Astrocyte (in vitro differentiated cells and primary cell): ENCODE measurements around the gene NPDC1. TPM values are rescaled to one million over a fixed set of nuclear protein-coding genes. Genes with fewer than 3 reads are reported as not detected.

Source experiments
- DNase-seq: peaks from one replicate; pipeline ENCODE4 v3.0.0-alpha.2; 2010; ENCODE audit warnings: low read depth
- FAIRE-seq: peaks from 2 replicates; lab custom pipeline; 2011; peaks lifted over from hg19 to GRCh38; lab: Jason Lieb, UNC
- H2AFZ ChIP-seq: 2 replicates; pipeline ENCODE4 v1.6.0; 2012; ENCODE audit warnings: low read depth, low read length, inconsistent platforms
- H3K27ac ChIP-seq: 2 replicates; pipeline ENCODE4 v1.5.1; 2011; ENCODE audit warnings: low read depth, low read length, inconsistent platforms
- H3K27me3 ChIP-seq: 2 replicates; pipeline ENCODE4 v1.6.0; 2011; ENCODE audit warnings: low read length, inconsistent platforms; ENCODE audit not compliant: insufficient read depth
- H3K36me3 ChIP-seq: 2 replicates; pipeline ENCODE4 v1.5.1; 2011; ENCODE audit warnings: low read length, inconsistent platforms; ENCODE audit not compliant: insufficient read depth
- H3K4me1 ChIP-seq: 2 replicates; pipeline ENCODE4 v1.5.1; 2011; ENCODE audit warnings: low read length, inconsistent platforms; ENCODE audit not compliant: insufficient read depth
- H3K4me2 ChIP-seq: 2 replicates; pipeline ENCODE4 v1.6.0; 2012; ENCODE audit warnings: low read length, inconsistent platforms
- H3K4me3 ChIP-seq: 2 replicates; pipeline ENCODE4 v1.5.1; 2011; ENCODE audit warnings: low read depth, mild to moderate bottlenecking, low read length, inconsistent platforms; ENCODE audit not compliant: insufficient read depth
- H3K79me2 ChIP-seq: 2 replicates; pipeline ENCODE4 v1.6.0; 2012; ENCODE audit warnings: mild to moderate bottlenecking, low read length, inconsistent platforms; ENCODE audit not compliant: insufficient read depth
- H3K9ac ChIP-seq: 2 replicates; pipeline ENCODE4 v1.6.0; 2012; ENCODE audit warnings: mild to moderate bottlenecking, low read length, inconsistent platforms
- H3K9me3 ChIP-seq: 2 replicates; pipeline ENCODE4 v1.5.1; 2012; ENCODE audit warnings: low read depth, mild to moderate bottlenecking, low read length, inconsistent platforms; ENCODE audit not compliant: insufficient read depth
- H4K20me1 ChIP-seq: 2 replicates; pipeline ENCODE4 v1.6.0; 2012; ENCODE audit warnings: low read length, inconsistent platforms; ENCODE audit not compliant: insufficient read depth
- H3K27ac Mint-ChIP-seq: one replicate; pipeline ENCODE4 v1.8.0; 2021; ENCODE audit warnings: mild to moderate bottlenecking, mixed read lengths; ENCODE audit not compliant: unreplicated experiment
- H3K27me3 Mint-ChIP-seq: one replicate; pipeline ENCODE4 v1.8.0; 2021; ENCODE audit warnings: low read depth, mixed read lengths; ENCODE audit not compliant: unreplicated experiment
- H3K36me3 Mint-ChIP-seq: one replicate; pipeline ENCODE4 v1.8.0; 2021; ENCODE audit warnings: low read depth, mixed read lengths; ENCODE audit not compliant: unreplicated experiment
- H3K4me1 Mint-ChIP-seq: one replicate; pipeline ENCODE4 v1.8.0; 2021; ENCODE audit warnings: low read depth, mixed read lengths; ENCODE audit not compliant: unreplicated experiment
- H3K4me3 Mint-ChIP-seq: one replicate; pipeline ENCODE4 v1.8.0; 2021; ENCODE audit warnings: mild to moderate bottlenecking, moderate library complexity, mixed read lengths; ENCODE audit not compliant: unreplicated experiment
- H3K9me3 Mint-ChIP-seq: one replicate; pipeline ENCODE4 v1.8.0; 2021; ENCODE audit warnings: mild to moderate bottlenecking, mixed read lengths; ENCODE audit not compliant: unreplicated experiment
- CTCF ChIP-seq: IDR thresholded peaks from 2 replicates; pipeline ENCODE4 v1.5.1; 2011; ENCODE audit warnings: low read depth, mild to moderate bottlenecking, inconsistent platforms, low read length, moderate library complexity; ENCODE audit not compliant: insufficient read depth
- EZH2 ChIP-seq: IDR thresholded peaks from 2 replicates; pipeline ENCODE4 v1.6.1; 2012; ENCODE audit warnings: mild to moderate bottlenecking, low read length, inconsistent platforms; ENCODE audit not compliant: insufficient read depth
- total RNA-seq: library from RNA; stranded (reverse); gene quantifications from 2 replicates; pipeline ENCODE4 v1.2.1, GENCODE V29; 2021

Gene NPDC1
- total RNA-seq, 1 donor from 2014 or later, result 66.8 TPM

GRCh38 chr9:136995772-136996311, 50.1 kb downstream of the NPDC1 start:
- H2AFZ ChIP-seq, result no peak overlapping the region
- H3K4me3 ChIP-seq, result no peak overlapping the region
- peak overlapping the region; percentile 66 for H3K4me2 ChIP-seq
- peaks cover 6% of the 10 kb centered on the region for H3K27me3 Mint-ChIP-seq
- H3K27me3 ChIP-seq, result no peaks in the 10 kb centered on the region
- no peak overlapping the region for H3K9ac ChIP-seq
- peaks cover 12% of the 10 kb centered on the region for H4K20me1 ChIP-seq
- H3K9me3 Mint-ChIP-seq, result no peaks in the 10 kb centered on the region
- TF ChIP-seq EZH2, result no peak
- TF ChIP-seq CTCF, result no peak
- H3K27ac ChIP-seq, result no peak overlapping the region
- H3K4me3 Mint-ChIP-seq, result no peak overlapping the region
- H3K36me3 ChIP-seq, result no peaks in the 10 kb centered on the region
- H3K4me1 ChIP-seq, result peaks cover 45% of the 10 kb centered on the region
- H3K4me1 Mint-ChIP-seq, result peaks cover 11% of the 10 kb centered on the region
- H3K27ac Mint-ChIP-seq, result no peak overlapping the region
- H3K9me3 ChIP-seq, result no peaks in the 10 kb centered on the region
- DNase-seq (peak; percentile 36), FAIRE-seq (no peak)
- H3K36me3 Mint-ChIP-seq, result peaks cover under 1% of the 10 kb centered on the region
- H3K79me2 ChIP-seq, result peaks cover 13% of the 10 kb centered on the region

GRCh38 chr9:136995362-136995761, 50.6 kb downstream of the NPDC1 start:
- Mint-ChIP-seq H3K4me1 (peaks cover 8% of the 10 kb centered on the region), H3K36me3 (peaks cover 3% of the 10 kb centered on the region), H3K4me3 (no peak overlapping the region), H3K27me3 (peaks cover 11% of the 10 kb centered on the region), H3K9me3 (peaks cover 4% of the 10 kb centered on the region), H3K27ac (no peak overlapping the region)
- Histone ChIP-seq H3K36me3 (no peaks in the 10 kb centered on the region), H3K9me3 (peaks cover 4% of the 10 kb centered on the region), H3K9ac (no peak overlapping the region), H3K4me3 (no peak overlapping the region), H3K27me3 (no peaks in the 10 kb centered on the region), H3K4me2 (peak overlapping the region; percentile 66), H4K20me1 (peaks cover 12% of the 10 kb centered on the region), H3K4me1 (peaks cover 44% of the 10 kb centered on the region), H3K27ac (no peak overlapping the region), H3K79me2 (peaks cover 13% of the 10 kb centered on the region), H2AFZ (no peak overlapping the region)
- DNase-seq (no peak), FAIRE-seq (no peak)
- TF ChIP-seq CTCF, result no peak
- no peak for TF ChIP-seq EZH2

- Histone ChIP-seq H4K20me1 (peaks cover 12% of the 10 kb centered on the region), H3K79me2 (peaks cover 13% of the 10 kb centered on the region), H3K27ac (no peak overlapping the region), H3K4me1 (peaks cover 40% of the 10 kb centered on the region), H3K36me3 (no peaks in the 10 kb centered on the region), H3K4me3 (no peak overlapping the region), H3K9me3 (peaks cover 6% of the 10 kb centered on the region), H3K4me2 (peak overlapping the region; percentile 66), H2AFZ (no peak overlapping the region), H3K27me3 (no peaks in the 10 kb centered on the region), H3K9ac (no peak overlapping the region)
- TF ChIP-seq CTCF, result no peak
- TF ChIP-seq EZH2, result no peak
- FAIRE-seq (no peak), DNase-seq (no peak)
- Mint-ChIP-seq H3K27ac (no peak overlapping the region), H3K9me3 (peaks cover 5% of the 10 kb centered on the region), H3K36me3 (peaks cover 3% of the 10 kb centered on the region), H3K27me3 (peaks cover 15% of the 10 kb centered on the region), H3K4me3 (no peak overlapping the region), H3K4me1 (peaks cover 3% of the 10 kb centered on the region)
These were observed 51.1 kb downstream of the NPDC1 start for GRCh38 chr9:136994888-136995230.
